LNCaP clone FGC (cell line): ENCODE results near the gene LTB.

Source experiments
- DNase-seq: peaks from one replicate; pipeline ENCODE4 v3.0.0-alpha.2; 2011; ENCODE audit warnings: low read depth
- H3K4me3 ChIP-seq: 2 replicates; pipeline ENCODE4 v1.5.1; 2011; ENCODE audit warnings: mild to moderate bottlenecking, low read depth, low read length, control low read depth
- TF ChIP-seq, protein P1 (sequence below): IDR thresholded peaks from 2 replicates; pipeline ENCODE4 v1.5.1; 2012; ENCODE audit warnings: mild to moderate bottlenecking; ENCODE audit not compliant: control insufficient read depth, insufficient read depth; ENCODE audit errors: extremely low read depth

LTB gene

GRCh38 chr6:31619805-31620585 is 37.8 kb upstream of the LTB start:
- TF ChIP-seq, protein P1, sequence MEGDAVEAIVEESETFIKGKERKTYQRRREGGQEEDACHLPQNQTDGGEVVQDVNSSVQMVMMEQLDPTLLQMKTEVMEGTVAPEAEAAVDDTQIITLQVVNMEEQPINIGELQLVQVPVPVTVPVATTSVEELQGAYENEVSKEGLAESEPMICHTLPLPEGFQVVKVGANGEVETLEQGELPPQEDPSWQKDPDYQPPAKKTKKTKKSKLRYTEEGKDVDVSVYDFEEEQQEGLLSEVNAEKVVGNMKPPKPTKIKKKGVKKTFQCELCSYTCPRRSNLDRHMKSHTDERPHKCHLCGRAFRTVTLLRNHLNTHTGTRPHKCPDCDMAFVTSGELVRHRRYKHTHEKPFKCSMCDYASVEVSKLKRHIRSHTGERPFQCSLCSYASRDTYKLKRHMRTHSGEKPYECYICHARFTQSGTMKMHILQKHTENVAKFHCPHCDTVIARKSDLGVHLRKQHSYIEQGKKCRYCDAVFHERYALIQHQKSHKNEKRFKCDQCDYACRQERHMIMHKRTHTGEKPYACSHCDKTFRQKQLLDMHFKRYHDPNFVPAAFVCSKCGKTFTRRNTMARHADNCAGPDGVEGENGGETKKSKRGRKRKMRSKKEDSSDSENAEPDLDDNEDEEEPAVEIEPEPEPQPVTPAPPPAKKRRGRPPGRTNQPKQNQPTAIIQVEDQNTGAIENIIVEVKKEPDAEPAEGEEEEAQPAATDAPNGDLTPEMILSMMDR = no peak
- peak overlapping the region; percentile 99 for H3K4me3 ChIP-seq
- peak; percentile 97 for DNase-seq

- TF ChIP-seq, protein P1 = no peak
- DNase-seq = no peak
- no peak overlapping the region for H3K4me3 ChIP-seq
Observed at GRCh38 chr6:31617010-31617409, 34.8 kb upstream of the LTB start.

GRCh38 chr6:31615748-31616147 is 33.5 kb upstream of the LTB start:
- no peak for DNase-seq
- H3K4me3 ChIP-seq = no peak overlapping the region
- TF ChIP-seq, protein P1 = no peak

DNA sequence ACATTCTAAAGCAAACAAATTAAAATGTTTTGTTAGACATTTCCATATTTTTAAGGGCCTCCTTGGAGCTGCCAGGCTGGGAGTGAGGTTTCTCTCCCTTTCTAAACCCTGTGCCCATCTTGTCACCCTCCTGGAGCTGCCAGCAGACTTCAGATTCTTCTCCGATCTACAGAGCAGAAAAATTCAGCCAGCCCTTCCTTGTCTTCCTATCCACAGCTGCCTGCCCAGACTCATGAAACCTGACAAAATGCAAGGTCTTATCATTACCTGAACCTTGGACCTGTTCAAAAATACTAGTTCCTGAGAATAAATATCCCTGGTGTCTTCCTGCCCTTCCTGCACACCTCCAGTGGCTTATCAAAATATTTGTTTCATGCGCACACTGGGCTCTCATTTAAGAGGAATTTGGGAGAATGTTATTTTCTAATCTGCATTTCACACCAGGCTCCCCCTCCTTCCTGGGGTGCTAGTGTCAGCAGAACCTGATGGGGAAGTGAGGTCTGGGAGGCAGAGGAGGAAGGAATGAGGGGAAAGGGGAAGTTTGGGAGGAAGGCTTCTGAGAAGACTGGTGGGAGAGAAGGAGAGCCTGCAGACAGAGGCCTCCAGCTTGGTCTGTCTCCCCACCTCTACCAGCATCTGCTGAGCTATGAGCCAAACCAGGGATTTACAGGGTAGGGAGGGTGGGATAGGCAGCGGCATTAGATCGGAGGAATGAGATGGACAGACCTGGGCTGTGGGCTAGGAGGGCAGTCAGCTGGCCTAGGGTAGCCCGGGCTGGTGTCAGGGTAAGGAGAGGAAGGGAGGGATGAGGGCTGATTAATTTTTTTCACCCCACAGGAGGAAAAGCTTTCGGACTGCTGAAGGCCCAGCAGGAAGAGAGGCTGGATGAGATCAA is 32.7 kb upstream of the LTB start, which contains the start of gene AIF1:
AIF1 (plus strand) TSS at position 551 of the 895 bp plus-strand sequence; CDS start at position 647, 96 bp downstream.
- no peak for DNase-seq
- no peak within 1 kb of the TSS for H3K4me3 ChIP-seq
- TF ChIP-seq, protein P1 = no peak

- TF ChIP-seq, protein P1 = no peak
- no peak for DNase-seq
- no peak overlapping the region for H3K4me3 ChIP-seq
Observed at GRCh38 chr6:31614075-31614619, 31.9 kb upstream of the LTB start.

DNA sequence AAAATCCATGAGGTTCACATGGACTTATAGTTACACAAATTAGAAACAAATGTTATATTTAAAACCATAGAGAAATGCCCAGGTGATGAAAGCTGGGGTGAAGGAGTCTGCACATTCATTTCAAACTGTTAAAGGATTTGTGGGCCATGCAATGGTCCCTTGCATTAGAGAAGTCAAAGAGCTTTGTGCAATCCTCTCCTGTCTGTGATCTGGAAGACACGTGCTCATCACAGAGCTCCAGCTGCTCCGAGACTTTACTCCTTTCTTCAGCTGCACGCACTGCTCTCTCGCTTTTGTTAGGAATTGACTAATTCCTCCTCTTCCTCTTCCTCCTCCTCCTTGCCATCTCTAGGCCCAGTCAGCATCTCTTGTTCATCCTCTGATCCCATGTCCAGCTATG is 28.7 kb upstream of the LTB start:
- DNase-seq = no peak
- TF ChIP-seq, protein P1 = no peak
- no peak overlapping the region for H3K4me3 ChIP-seq
